Mucosa of stomach (tissue), 1 donor: ENCODE measurements around the gene FANCC.
"Not testable (repeated sequence)": the region's sequence is repeated elsewhere in the genome, so short reads cannot be mapped to it uniquely, and the experiment has no call there.

Experiments used
- H3K27me3 ChIP-seq: one replicate; pipeline ENCODE4 v1.7.0; 2013; ENCODE audit warnings: mild to moderate bottlenecking, low read length; ENCODE audit not compliant: control insufficient read depth, insufficient read depth
- H3K36me3 ChIP-seq: one replicate; pipeline ENCODE4 v1.7.0; 2013; ENCODE audit warnings: low read length; ENCODE audit not compliant: control insufficient read depth, insufficient read depth
- H3K4me1 ChIP-seq: one replicate; pipeline ENCODE4 v1.7.0; 2013; ENCODE audit warnings: mild to moderate bottlenecking, low read length; ENCODE audit not compliant: control insufficient read depth, insufficient read depth
- H3K4me3 ChIP-seq: one replicate; pipeline ENCODE4 v1.7.0; 2013; ENCODE audit warnings: low read length
- H3K9ac ChIP-seq: one replicate; pipeline ENCODE4 v1.7.0; 2013; ENCODE audit warnings: mild to moderate bottlenecking, low read length, moderate library complexity
- H3K9me3 ChIP-seq: one replicate; pipeline ENCODE4 v1.7.0; 2013; ENCODE audit warnings: mild to moderate bottlenecking, low read length, moderate library complexity; ENCODE audit not compliant: control insufficient read depth
- donor health status: Pancreatic carcinoma.

The FANCC gene

DNA sequence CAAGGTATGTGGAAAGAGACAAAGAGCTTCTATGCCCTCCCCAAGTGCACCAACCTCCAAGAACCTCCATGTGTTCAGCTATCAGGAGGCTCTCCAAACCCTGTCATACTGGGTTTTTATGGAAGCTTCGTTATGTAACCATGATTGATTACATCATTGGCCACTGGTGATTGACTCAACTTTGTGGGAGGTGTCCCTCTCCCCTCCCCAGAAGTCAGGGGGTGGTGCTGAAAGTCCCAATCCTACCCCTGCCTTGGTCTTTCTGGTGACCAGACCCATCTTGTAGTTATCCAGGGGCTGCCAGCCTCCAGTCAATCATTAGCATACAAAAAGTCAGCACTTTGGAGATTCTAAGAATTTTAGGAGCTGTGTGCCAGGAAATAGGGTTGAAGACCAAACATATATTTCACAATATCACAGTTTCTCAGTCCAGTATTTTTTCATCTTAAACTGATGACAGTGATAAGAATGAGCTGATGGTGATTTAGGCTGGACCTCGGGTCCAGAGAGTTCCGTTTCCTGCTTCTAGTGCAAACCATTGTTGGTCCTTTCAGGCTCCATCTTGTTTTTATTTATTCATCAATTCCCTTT lies 27.3 kb upstream of the FANCC start:
- no peaks in the 10 kb centered on the region for H3K9me3 ChIP-seq
- peaks cover 13% of the 10 kb centered on the region for H3K27me3 ChIP-seq
- H3K4me3 ChIP-seq = no peak overlapping the region
- no peaks in the 10 kb centered on the region for H3K4me1 ChIP-seq
- no peaks in the 10 kb centered on the region for H3K36me3 ChIP-seq
- no peak overlapping the region for H3K9ac ChIP-seq

DNA sequence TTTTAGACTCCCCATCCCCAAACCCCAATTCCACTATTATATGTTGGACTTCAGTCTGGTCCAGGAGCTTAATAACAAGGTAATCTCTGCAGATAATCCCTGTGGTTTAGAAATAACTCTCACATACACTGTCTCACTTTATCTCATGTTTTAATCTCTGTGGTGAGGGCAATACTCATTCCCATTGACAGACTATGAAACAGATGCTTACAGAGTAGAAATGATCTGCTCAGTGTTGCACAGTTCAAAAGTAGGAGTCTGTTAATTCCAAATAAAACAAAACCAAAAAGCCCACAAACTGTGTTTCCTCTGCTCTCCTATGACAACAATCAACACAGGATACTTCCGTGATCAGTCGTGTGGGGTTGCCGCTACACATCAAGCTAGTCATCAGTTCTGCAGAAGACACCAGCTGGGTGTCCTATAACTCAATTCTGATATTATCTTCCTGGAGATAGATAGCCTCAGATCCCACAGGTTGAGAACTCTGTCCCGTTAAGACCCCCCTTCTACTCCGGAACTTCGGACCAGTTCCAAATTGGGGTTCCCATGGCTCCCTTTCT lies 26.3 kb upstream of the FANCC start:
- H3K36me3 ChIP-seq = no peaks in the 10 kb centered on the region

GRCh38 chr9:95342571-95342970 lies 25.1 kb upstream of the FANCC start:
- Histone ChIP-seq H3K36me3 (no peaks in the 10 kb centered on the region), H3K9ac (no peak overlapping the region), H3K9me3 (no peaks in the 10 kb centered on the region), H3K27me3 (no peaks in the 10 kb centered on the region), H3K4me1 (no peaks in the 10 kb centered on the region), H3K4me3 (no peak overlapping the region)

More for the DNA sequence above, 26.3 kb upstream of the FANCC start:
- Histone ChIP-seq H3K27me3 (peaks cover 3% of the 10 kb centered on the region), H3K9ac (no peak overlapping the region), H3K4me3 (no peak overlapping the region), H3K4me1 (no peaks in the 10 kb centered on the region), H3K9me3 (no peaks in the 10 kb centered on the region)

DNA sequence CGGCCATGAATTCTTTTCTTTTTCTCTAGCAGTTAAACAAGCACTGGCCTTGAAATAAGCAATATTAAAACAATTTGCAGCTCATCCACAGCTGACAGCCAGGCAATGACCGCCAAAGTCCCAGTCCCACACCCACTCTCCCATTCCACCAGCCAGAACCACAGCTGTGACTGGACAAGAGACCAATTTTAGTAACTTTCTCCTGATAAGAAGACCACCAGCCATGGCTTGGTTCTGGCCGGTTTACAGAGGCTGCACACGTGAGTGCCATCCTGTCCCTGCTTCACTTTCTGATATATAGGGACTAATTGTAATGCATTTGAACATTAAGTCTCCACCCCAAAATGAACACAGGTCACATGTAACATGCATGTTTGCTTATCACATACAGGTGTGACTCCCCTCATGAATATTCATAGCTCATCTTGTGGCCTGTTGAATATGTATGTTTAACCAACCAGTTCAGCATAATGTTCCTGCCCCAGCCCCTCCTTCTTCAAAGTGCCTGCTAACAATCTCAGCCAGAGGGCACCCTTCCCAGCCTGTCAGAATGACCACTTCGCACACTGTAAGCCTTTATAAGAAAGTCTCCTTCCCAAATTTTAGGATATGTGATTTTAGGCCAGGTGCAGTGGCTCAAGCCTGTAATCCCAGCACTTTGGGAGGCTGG lies 23.9 kb upstream of the FANCC start:
- H3K36me3 ChIP-seq = no peaks in the 10 kb centered on the region
- H3K27me3 ChIP-seq = no peaks in the 10 kb centered on the region
- no peaks in the 10 kb centered on the region for H3K4me1 ChIP-seq
- H3K4me3 ChIP-seq = no peak overlapping the region
- no peak overlapping the region for H3K9ac ChIP-seq
- H3K9me3 ChIP-seq = no peaks in the 10 kb centered on the region

DNA sequence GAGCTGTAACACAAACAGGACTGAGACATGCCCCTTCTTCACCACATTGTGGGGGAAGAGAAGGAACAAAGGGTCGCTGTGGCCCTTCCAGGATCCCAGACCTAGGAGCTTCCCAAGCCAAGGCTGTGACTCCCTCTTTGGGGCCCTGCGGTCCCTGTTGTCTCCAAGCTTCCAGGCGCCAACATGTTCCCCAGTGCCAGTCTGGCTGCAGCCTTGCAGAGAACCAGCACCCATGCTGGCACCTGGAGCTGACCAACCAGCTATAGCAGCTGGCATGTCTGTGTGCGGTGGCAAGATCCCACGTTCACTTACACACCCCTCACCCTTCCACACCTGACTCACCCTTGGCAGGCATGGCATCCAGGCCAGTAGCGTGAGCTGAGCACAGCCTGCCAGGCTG lies 20.7 kb upstream of the FANCC start:
- Histone ChIP-seq H3K9ac (no peak overlapping the region), H3K9me3 (no peaks in the 10 kb centered on the region), H3K36me3 (no peaks in the 10 kb centered on the region), H3K27me3 (no peaks in the 10 kb centered on the region), H3K4me1 (no peaks in the 10 kb centered on the region), H3K4me3 (no peak overlapping the region)

DNA sequence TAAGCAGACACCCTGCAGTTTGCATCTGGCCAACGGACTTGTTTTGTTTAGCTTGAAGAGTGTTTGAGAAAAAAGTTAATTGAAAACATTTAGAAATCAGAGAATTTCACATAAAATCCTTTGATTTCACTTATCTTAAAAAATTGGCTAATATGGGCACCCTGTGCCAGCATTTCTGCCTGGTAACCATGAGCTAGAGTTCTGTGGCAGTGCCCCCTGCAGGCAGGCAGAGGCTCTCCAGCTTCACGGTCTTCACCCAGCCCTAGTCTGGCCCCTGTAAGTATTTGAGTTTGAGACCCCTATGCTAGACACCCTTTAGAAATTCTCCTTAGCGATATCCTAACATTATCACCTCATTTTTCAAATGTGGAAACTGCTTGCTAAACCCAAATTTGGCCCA lies 18.8 kb upstream of the FANCC start:
- H3K9ac ChIP-seq = no peak overlapping the region
- H3K36me3 ChIP-seq = no peaks in the 10 kb centered on the region
- no peaks in the 10 kb centered on the region for H3K9me3 ChIP-seq
- H3K4me3 ChIP-seq = no peak overlapping the region
- H3K27me3 ChIP-seq = no peaks in the 10 kb centered on the region
- H3K4me1 ChIP-seq = no peaks in the 10 kb centered on the region

DNA sequence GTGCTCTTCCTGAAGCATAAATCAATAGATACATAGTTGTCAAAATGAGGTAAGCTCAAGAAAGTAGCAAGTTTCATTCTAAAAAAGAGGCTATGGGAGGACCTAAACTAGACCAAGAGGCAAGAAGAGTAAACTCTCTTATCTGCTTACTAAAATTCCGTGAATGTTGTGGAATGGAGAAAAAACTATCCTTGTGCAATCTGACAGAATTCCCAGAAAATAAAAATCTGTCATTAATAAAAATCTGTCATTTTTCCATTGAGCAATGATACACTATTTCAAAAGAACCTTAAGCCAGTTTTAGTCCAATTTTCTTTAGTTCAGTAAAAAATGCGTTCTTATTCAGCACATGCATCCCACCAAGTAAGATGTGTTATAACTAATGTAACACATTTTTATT lies 15.9 kb upstream of the FANCC start:
- H3K9ac ChIP-seq = no peak overlapping the region
- no peaks in the 10 kb centered on the region for H3K36me3 ChIP-seq

DNA sequence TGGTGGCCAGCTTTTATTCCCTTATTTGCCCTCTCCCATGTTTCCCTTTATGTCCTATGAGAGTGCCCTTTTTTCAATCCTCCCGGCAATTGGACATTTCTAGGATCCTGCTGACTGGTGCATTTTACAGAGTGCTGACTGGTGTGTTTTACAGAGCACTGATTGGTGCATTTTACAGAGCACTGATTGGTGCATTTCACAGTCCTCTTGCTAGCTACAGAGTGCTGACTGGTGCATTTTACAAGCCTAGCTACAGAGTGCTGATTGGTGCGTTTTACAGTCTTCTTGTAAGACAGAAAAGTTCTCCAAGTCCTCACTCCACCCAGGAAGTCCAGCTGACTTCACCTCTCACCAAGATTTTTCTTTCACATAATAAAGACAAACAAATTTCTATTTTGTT lies 15.4 kb upstream of the FANCC start:
- Histone ChIP-seq H3K9me3 (no peaks in the 10 kb centered on the region), H3K27me3 (no peaks in the 10 kb centered on the region), H3K36me3 (no peaks in the 10 kb centered on the region), H3K4me1 (no peaks in the 10 kb centered on the region), H3K4me3 (no peak overlapping the region), H3K9ac (no peak overlapping the region)

More for the DNA sequence above, 15.9 kb upstream of the FANCC start:
- H3K4me1 ChIP-seq = no peaks in the 10 kb centered on the region
- H3K4me3 ChIP-seq = no peak overlapping the region
- no peaks in the 10 kb centered on the region for H3K9me3 ChIP-seq
- H3K27me3 ChIP-seq = no peaks in the 10 kb centered on the region

- Histone ChIP-seq H3K27me3 (no peaks in the 10 kb centered on the region), H3K4me3 (no peak overlapping the region), H3K9me3 (no peaks in the 10 kb centered on the region)
Observed at GRCh38 chr9:95330720-95331404, 13.4 kb upstream of the FANCC start.

DNA sequence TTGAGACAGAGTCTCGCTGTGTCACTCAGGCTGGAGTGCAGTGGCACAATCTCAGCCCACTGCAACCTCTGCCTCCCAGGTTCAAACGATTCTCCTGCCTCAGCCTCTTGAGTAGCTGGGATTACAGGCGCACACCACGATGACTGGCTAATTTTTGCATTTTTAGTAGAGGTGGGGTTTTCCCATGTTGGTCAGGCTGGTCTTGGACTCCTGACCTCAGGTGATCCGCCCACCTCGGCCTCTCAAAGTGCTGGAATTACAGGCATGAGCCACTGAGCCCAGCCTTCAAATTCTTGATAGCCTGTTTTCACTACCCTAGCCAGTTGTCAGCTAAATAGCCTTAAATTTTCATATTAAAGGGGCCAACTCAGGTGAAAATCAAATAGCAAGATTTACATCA lies 11.6 kb upstream of the FANCC start:
- not testable (repeated sequence) for H3K9ac ChIP-seq, H3K36me3 ChIP-seq, H3K27me3 ChIP-seq, H3K9me3 ChIP-seq, H3K4me1 ChIP-seq, H3K4me3 ChIP-seq

More at GRCh38 chr9:95330720-95331404, 13.4 kb upstream of the FANCC start:
- Histone ChIP-seq H3K4me1 (no peaks in the 10 kb centered on the region), H3K9ac (no peak overlapping the region), H3K36me3 (no peaks in the 10 kb centered on the region)

- no peaks in the 10 kb centered on the region for H3K36me3 ChIP-seq
- H3K9ac ChIP-seq = no peak overlapping the region
- H3K4me1 ChIP-seq = no peaks in the 10 kb centered on the region
- H3K4me3 ChIP-seq = no peak overlapping the region
- H3K27me3 ChIP-seq = no peaks in the 10 kb centered on the region
- H3K9me3 ChIP-seq = no peaks in the 10 kb centered on the region
Observed at GRCh38 chr9:95327239-95327865, 9.8 kb upstream of the FANCC start.

GRCh38 chr9:95325221-95325620 lies 7.7 kb upstream of the FANCC start:
- Histone ChIP-seq H3K4me3 (no peak overlapping the region), H3K36me3 (no peaks in the 10 kb centered on the region), H3K27me3 (no peaks in the 10 kb centered on the region), H3K9me3 (no peaks in the 10 kb centered on the region), H3K4me1 (no peaks in the 10 kb centered on the region), H3K9ac (no peak overlapping the region)
